Esophagus squamous epithelium (tissue), 5 donors: ENCODE results near the gene STK25. TPM values are rescaled to one million over a fixed set of nuclear protein-coding genes. Genes with fewer than 3 reads are reported as not detected.

Experiments used
- DNase-seq: peaks from one replicate; lab custom pipeline; 2025; lab: John Stamatoyannopoulos, UW
- H3K27ac ChIP-seq, 4 donors: fragments of 200-600 bp; sonication (generic); one replicate each; pipeline ENCODE4 v1.5.1; 2016 to 2019; ENCODE audit warnings: mild to moderate bottlenecking in 1 of 4
- H3K27me3 ChIP-seq, 4 donors: fragments of 200-600 bp; sonication (generic); 1 replicate in 3 of 4; 2 replicates in 1 of 4; pipeline versions ENCODE4 v1.5.1 to v1.6.0; 2017 to 2021; ENCODE audit warnings: antibody characterized with exemption in 1 of 4
- H3K36me3 ChIP-seq, 3 donors: fragments of 200-600 bp; sonication (generic); one replicate each; pipeline ENCODE4 v1.5.1; 2016 to 2019
- H3K4me1 ChIP-seq, 3 donors: fragments of 200-600 bp; sonication (generic); one replicate each; pipeline ENCODE4 v1.5.1; 2017 to 2019
- H3K4me3 ChIP-seq, 4 donors: fragments of 200-600 bp; sonication (generic); 1 replicate in 3 of 4; 2 replicates in 1 of 4; pipeline ENCODE4 v1.5.1; 2016 to 2019; ENCODE audit warnings: mild to moderate bottlenecking in 2 of 4, moderate library complexity in 1 of 4
- H3K9me3 ChIP-seq, 3 donors: fragments of 200-600 bp; sonication (generic); one replicate each; pipeline ENCODE4 v1.5.1; 2016 to 2019
- CTCF ChIP-seq, 6 experiments: fragments of 450-650 bp in 4 of 6; fragments of 200-600 bp in 2 of 6; sonication (generic) in 2 of 6; IDR thresholded peaks; one replicate each; pipeline ENCODE4 v1.5.1; 2016 to 2019; ENCODE audit warnings: antibody characterized with exemption in 6 of 6, mild to moderate bottlenecking in 4 of 6, moderate library complexity in 4 of 6
- POLR2A ChIP-seq, 4 donors: fragments of 450-650 bp; IDR thresholded peaks; one replicate each; pipeline ENCODE4 v1.6.1; 2017; ENCODE audit warnings: antibody characterized with exemption in 4 of 4, mild to moderate bottlenecking in 4 of 4, moderate library complexity in 3 of 4
- WGBS, 2 donors: methylation state at CpG; one replicate each; pipeline ENCODE4 v1.1.5; 2018; 5-methylcytosine and 5-hydroxymethylcytosine counted together
- intact Hi-C: fragments of 100-400 bp; cut with DNase I; formaldehyde crosslinking; loops from one replicate; pipeline ENCODE4 v1.15.0; 2022
- total RNA-seq, 4 donors: library from RNA; depleted of rRNA; stranded (reverse); fragments of >200 nt; gene quantifications; one replicate each; pipeline ENCODE4 v1.1.0, GENCODE V29; 2016
- donor health status: DM: yes; HTN: yes; CAD: no.

STK25 gene
- total RNA-seq, 4 donors from 2014 or later: 137 to 156 (median 140) TPM

GRCh38 chr2:241535871-241536655 is 27.7 kb upstream of the STK25 start:
- 47 to 75% methylated on average over 8 to 13 of the region's 13 CpGs for WGBS, 2 donors
- no peak overlapping the region for H3K4me3 ChIP-seq
- H3K9me3 ChIP-seq: no peaks in the 10 kb centered on the region
- TF ChIP-seq POLR2A (IDR thresholded peaks at IDR 0.05): no peak
- TF ChIP-seq CTCF (IDR thresholded peaks at IDR 0.05): no peak
- H3K27me3 ChIP-seq: peaks cover 0 to 23% (median 0%) of the 10 kb centered on the region in 4 donors
- H3K4me1 ChIP-seq: peaks cover 0 to 12% (median 8%) of the 10 kb centered on the region in 3 donors
- intact Hi-C loops: no loop called here
- no peaks in the 10 kb centered on the region for H3K36me3 ChIP-seq
- H3K27ac ChIP-seq: no peak overlapping the region
- DNase-seq: no peak

DNA sequence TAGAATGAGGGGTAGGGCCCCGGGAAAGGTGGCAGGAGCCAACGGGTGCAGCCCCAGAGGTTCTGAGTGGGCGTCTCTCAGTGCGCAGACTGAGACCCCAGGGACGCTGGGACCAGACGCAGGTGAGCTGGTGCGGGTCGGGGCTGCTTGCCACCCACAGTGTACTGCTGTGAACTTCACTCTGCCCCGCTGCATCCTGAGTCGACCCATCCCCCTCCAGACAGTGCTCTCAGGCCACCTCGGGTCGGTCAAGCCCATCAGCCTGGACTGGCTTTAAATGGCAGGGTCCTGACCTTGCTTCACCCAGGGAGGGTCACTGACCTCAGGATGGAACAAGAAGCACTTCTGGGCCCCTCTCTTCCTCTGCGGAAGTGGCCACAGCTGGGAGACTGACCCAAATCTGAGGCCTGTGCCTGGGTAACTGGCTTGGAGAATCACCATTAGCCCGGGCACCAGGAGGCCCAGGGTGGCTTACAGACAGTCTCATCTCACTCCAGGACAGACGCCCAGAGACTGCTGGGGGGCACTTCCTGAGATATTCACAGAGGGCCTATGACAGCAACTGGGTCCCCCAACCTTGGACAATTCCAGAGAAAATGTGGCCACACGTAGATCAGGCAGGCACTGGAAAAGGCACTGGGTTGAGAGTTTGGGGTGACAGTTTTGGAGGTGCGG is 26.5 kb upstream of the STK25 start:
- Histone ChIP-seq H3K27me3 (peaks cover 0 to 22% (median 0%) of the 10 kb centered on the region in 4 donors), H3K4me3 (no peak overlapping the region), H3K36me3 (no peaks in the 10 kb centered on the region), H3K9me3 (no peaks in the 10 kb centered on the region), H3K4me1 (no peaks in the 10 kb centered on the region), H3K27ac (no peak overlapping the region)
- TF ChIP-seq CTCF (IDR thresholded peaks at IDR 0.05) (no peak), POLR2A (IDR thresholded peaks at IDR 0.05) (no peak)
- intact Hi-C loops: no loop called here
- 76 to 90% methylated on average over 7 to 11 of the region's 17 CpGs for WGBS, 2 donors
- no peak for DNase-seq

GRCh38 chr2:241534293-241534692 is 25.9 kb upstream of the STK25 start:
- intact Hi-C loops: no loop called here
- Histone ChIP-seq H3K36me3 (no peaks in the 10 kb centered on the region), H3K27me3 (peaks cover 0 to 18% (median 0%) of the 10 kb centered on the region in 4 donors), H3K4me3 (no peak overlapping the region), H3K4me1 (no peaks in the 10 kb centered on the region), H3K9me3 (no peaks in the 10 kb centered on the region), H3K27ac (no peak overlapping the region)
- DNase-seq: no peak
- TF ChIP-seq CTCF (IDR thresholded peaks at IDR 0.05): no peak
- WGBS, 2 donors: 64 to 100% methylated on average over 1 to 7 of the region's 7 CpGs

DNA sequence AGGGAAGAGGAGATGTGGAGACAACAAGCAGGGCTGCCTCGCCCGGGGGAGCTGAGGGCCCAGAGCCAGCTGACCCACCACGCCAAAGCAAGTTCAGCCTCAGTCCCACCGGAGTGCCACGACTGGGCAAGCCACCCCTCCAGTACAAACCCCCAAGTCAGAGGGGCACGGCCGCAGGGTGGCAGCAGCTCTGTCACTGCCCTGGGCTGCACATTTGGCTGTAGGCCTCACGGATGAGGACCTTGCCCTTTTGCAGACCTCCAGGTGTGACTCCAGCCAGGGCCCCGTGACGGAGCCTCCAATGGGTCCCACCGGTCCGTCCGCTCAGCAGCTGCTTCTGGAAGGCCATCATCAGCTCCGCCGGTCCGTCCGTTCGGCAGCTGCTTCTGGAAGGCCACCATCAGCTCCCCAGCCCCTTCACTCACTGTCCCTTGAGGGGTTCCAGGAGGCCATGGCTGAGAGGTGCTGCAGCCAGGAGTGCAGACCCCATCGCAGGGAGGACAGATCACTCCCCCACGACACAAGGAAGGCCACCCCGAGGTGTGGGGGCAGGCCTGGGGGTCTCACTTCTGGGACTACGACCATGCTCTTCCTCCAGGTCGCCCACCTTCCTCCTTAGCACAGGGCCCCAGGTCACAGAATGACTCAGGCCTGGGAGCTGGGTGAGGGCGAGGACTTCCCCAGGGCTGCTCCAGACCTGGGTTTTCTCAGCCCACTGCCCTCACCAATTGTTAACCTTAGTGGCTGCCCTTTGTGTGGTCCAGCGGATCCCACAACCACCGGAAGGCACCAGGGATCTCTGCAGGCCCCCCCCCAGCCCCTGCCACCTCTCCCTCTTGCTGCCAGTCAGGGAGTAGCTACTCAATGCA is 24.6 kb upstream of the STK25 start:
- peaks cover 0 to 11% (median 0%) of the 10 kb centered on the region in 4 donors for H3K27me3 ChIP-seq
- WGBS, 2 donors: 84 to 91% methylated on average over 11 to 20 of the region's 26 CpGs
- DNase-seq: no peak
- H3K36me3 ChIP-seq: no peaks in the 10 kb centered on the region
- no peak overlapping the region for H3K27ac ChIP-seq
- H3K9me3 ChIP-seq: no peaks in the 10 kb centered on the region
- no peak overlapping the region for H3K4me3 ChIP-seq
- TF ChIP-seq CTCF (IDR thresholded peaks at IDR 0.05) (no peak), POLR2A (IDR thresholded peaks at IDR 0.05) (no peak)
- no peaks in the 10 kb centered on the region for H3K4me1 ChIP-seq
- intact Hi-C loops: no loop called here
